NCI-H2107 (cell line): ENCODE measurements around the gene KCNJ12.
"Not testable (repeated sequence)": the region's sequence is repeated elsewhere in the genome, so short reads cannot be mapped to it uniquely, and the experiment has no call there.

Source experiments
- DNase-seq: peaks from one replicate; lab custom pipeline; 2025; lab: John Stamatoyannopoulos, UW

KCNJ12 gene

GRCh38 chr17:21422311-21423189 lies 46.4 kb downstream of the KCNJ12 start:
- DNase-seq = not testable (repeated sequence)

DNA sequence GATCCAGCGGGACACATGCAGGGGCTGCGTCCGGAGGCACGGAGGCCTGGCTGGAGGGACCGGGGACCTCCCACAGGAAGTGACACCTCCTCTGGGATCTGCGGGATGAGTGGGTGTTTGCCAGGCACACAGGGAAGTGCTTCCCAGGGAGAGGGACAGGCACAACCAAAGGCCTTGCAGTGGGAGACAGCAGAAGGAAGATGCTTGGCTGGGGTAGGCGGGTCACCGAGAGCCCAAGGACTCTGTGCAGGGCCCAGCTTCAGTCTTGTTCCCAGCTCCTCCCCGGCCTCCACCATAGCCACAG lies 47.0 kb downstream of the KCNJ12 start:
- DNase-seq = not testable (repeated sequence)

- DNase-seq = not testable (repeated sequence)
These were observed 48.5 kb downstream of the KCNJ12 start for GRCh38 chr17:21424697-21425096.

GRCh38 chr17:21425321-21425720 lies 49.2 kb downstream of the KCNJ12 start:
- no peak for DNase-seq

DNA sequence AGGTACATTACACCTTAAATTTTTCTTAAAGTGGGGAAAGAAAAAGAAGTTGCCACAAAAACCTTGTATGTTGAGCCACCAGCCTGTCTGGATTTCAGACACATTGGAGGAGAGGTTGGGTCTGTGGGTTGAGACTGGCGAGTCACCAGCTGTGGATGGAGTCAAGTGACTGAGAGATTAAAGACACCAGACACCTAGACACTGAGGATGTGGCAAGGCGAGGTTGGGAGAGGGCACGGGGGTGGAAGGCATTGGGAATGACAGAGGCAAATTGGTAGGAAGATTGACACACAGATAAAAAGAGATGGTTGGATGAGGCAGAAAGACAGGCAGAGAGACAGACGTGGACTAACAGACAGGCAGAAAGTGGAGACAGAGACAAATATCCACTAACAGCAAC lies 49.6 kb downstream of the KCNJ12 start:
- DNase-seq = no peak

DNA sequence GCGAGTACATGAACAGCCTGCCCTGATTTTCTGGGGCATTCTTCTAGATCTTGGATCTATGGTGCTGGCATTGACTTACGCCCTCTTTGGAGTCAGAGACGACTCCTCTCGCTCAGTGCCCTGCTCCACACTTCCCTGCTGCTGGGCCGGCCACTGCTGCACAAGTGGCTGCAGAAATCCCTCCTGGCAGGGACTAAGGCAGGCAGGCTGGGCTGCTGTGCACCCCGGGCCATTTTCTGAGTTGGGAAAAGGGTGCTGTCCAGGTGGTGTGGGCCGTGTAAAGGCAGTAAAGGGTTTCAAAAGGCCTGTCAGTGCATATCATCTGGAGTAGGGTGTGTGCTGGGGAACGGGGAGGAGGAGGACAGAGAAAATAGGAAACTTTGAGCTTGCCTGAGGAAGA lies 50.1 kb downstream of the KCNJ12 start:
- not testable (repeated sequence) for DNase-seq

DNA sequence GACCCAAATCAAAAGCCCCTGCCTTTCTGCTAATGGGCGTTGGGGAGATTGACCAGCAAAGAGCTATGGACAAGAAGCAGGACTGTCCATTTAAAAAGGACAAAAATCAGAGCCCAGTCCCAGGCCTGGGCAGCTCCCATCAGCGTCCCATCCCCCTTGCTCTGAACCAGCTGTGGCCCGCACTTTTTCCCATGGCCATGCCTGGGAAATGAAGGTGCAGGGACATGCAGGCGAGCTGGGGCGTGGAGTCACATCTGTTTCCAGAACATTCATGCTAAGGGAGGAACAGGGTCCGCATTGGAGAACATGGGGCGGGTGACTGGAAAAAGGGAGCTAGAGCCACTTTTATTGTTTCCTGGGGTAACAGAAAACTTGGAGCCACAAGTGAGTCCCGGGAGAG lies 50.7 kb downstream of the KCNJ12 start:
- not testable (repeated sequence) for DNase-seq

DNA sequence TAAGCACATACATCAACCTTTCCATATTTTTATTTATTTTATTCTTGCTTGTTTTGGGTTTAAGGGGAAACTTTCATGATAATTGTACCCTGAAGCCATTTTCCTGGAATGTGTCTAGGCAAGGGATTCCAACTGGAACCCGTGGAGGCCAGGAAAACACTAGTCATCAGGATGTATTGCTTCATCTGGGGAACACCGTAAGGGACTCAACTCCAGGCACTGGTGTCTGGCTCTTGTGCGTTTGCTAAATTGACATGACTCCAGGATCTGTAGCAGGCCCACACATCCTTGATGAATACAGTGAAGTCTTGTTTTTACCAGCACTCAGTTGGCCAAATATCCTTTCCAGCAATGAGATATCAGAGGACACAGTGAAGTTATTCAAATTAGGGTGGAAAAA lies 51.6 kb downstream of the KCNJ12 start:
- not testable (repeated sequence) for DNase-seq

- not testable (repeated sequence) for DNase-seq
These were observed 52.7 kb downstream of the KCNJ12 start for GRCh38 chr17:21428752-21429424.

DNA sequence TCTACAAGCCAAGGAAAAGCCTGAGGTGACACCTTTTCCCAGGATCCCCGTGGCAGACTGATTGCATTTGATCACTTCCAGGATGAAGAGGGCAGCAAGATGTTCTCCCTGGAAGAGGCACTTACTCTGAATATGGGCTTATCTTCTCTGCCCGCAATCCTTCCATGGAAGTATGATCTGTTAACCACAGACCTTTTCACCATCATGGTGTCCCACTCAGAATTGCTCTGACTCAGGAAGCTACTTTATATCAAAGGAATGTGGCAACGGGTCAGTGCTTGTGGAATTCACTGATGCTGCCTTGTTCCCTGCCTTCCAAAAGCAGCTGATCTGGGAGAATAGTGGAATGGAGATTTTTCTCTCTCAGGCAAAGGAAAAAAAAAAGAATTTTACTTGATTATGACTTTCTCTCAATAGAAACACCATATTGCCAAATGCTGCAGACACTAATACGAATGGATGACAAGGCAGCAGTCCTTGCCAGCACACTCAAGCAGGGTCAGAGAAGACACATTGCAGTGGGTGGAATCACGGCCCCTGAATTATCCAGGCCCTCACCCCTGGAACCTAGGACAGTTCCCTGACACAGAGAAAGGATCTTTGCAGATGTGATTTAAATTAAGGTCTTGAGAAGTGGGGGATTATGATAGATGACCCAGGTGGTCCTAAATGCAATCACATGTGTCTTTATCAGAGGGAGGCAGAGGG lies 53.9 kb downstream of the KCNJ12 start:
- not testable (repeated sequence) for DNase-seq

- not testable (repeated sequence) for DNase-seq
These were observed 57.8 kb downstream of the KCNJ12 start for GRCh38 chr17:21433971-21434370.

- not testable (repeated sequence) for DNase-seq
These were observed 58.8 kb downstream of the KCNJ12 start for GRCh38 chr17:21434976-21435375.

- DNase-seq = not testable (repeated sequence)
These were observed 60.3 kb downstream of the KCNJ12 start for GRCh38 chr17:21436481-21436880.

GRCh38 chr17:21436883-21437836 lies 61.0 kb downstream of the KCNJ12 start:
- not testable (repeated sequence) for DNase-seq

- not testable (repeated sequence) for DNase-seq
These were observed 62.3 kb downstream of the KCNJ12 start for GRCh38 chr17:21438316-21439014.

DNA sequence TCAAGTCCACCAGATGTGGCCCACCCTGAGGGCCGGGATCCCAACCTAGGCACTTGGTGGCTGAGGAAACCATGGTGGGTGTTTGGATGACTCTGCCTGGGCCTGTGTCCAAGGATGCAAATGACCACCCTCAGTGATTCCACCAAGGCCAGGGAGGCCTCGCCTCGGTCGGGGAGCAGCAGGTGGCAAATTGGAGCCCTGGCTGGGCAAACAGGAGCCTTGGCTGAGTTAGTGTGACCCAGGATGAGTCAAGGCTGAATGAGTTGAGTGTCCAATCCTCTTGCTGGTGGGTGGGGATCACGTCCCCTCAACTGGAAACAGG lies 62.8 kb downstream of the KCNJ12 start:
- not testable (repeated sequence) for DNase-seq

GRCh38 chr17:21445091-21445650 lies 69.0 kb downstream of the KCNJ12 start:
- DNase-seq = no peak

- not testable (repeated sequence) for DNase-seq
These were observed 71.4 kb downstream of the KCNJ12 start for GRCh38 chr17:21447552-21447951.

DNA sequence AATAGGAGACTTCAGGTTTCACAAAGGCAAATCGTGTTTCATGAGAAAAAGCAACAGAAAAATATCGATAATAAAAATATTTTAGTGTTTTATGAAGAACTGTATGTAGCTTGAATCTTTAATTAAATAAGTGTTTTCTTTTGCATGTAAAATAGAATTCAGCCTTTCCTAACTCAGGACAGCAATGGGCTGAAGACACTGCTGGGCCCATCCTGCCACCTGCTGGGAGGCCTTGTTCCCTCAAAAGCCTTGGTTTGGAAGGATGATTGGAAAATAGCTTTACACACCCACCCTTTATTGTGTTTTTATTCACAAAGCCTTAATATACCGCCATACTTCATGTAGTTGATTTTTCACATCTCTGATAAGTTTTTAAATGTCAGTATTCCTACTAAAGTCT lies 73.7 kb downstream of the KCNJ12 start:
- DNase-seq = not testable (repeated sequence)

- no peak for DNase-seq
These were observed 75.8 kb downstream of the KCNJ12 start for GRCh38 chr17:21451975-21452374.
